Measurements from ENCODE around the gene ATG9B. TPM values are rescaled to one million over a fixed set of nuclear protein-coding genes. Genes with fewer than 3 reads are reported as not detected.

Gene ATG9B
- polyA plus RNA-seq, 2 of the 4 experiments (the other 2 are of a cell fraction), result 0.06 to 0.23 TPM

DNA sequence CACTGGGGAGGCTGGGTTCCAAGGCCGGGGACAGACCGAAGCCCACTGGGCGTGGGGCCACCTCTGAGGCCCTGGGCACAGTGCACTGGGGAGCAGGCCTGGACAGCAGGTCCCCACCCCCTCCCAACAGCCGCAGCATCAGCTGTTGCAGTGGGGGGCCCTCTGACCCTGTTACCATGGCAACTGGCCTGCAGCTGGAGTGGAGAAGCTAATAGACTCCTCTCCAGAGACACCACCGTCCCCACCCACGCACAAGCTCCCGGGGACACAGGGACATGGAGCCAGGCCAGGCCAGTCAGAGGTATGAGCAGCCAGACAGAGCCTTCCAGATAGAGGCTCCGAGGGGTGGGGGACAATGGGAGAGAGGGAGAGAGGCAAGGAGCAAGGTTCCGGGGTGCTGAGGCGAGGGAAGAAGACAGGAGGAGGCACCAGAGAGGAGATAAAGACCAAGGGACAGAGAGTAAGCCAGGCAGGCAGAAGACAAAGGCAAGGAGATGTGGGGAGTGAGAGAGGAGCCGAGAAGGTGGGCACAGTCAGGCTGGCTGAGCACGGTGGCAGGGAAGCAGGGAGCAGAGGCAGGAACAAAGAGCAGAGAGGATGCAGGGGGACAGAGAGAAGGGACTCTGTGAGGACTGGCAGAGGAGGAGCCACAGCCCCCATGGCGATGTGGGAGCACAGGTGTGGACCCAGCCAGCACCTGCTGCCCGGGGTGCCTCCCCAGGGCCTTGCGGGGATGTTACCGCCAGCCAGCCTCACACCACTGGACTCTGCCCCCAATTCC lies 52.9 kb downstream of the ATG9B start:
- ATAC-seq (no peak), FAIRE-seq (no peak), DNase-seq (ENCODE audit: low read depth in 1 of 2, low spot score in 1 of 2) (no peak)
- Histone ChIP-seq H3K4me3 (no peak overlapping the region), H3K9me3 (no peaks in the 10 kb centered on the region), H3K27ac (no peak overlapping the region), H3K4me2 (no peak overlapping the region), H3K4me1 (peaks cover 10% of the 10 kb centered on the region)
- POLR2A ChIA-PET, result no interaction called here
- CTCF ChIA-PET, result interaction anchor here (0.8 to 2.6 kb wide), 3 partner anchors 17 to 140 kb away, joined by 3 to 11 read pairs (median 3); no protein-coding TSS in a partner anchor
- no peak for TF ChIP-seq ELK1 (IDR thresholded peaks at IDR 0.05; ENCODE audit: low read depth, low read length)
- TF ChIP-seq MYC (IDR thresholded peaks at IDR 0.05; ENCODE audit: borderline replicate concordance, low read length), result no peak
- no peak for TF ChIP-seq RNF2 (IDR thresholded peaks at IDR 0.05; ENCODE audit: borderline replicate concordance, low read depth)
- TF ChIP-seq PHF8 (IDR thresholded peaks at IDR 0.05; ENCODE audit: borderline replicate concordance, low read depth), result no peak
- TF ChIP-seq HDAC2 (IDR thresholded peaks at IDR 0.05), result no peak
- TF ChIP-seq ZC3H11A (IDR thresholded peaks at IDR 0.05), result no peak
- TF ChIP-seq, protein P1, sequence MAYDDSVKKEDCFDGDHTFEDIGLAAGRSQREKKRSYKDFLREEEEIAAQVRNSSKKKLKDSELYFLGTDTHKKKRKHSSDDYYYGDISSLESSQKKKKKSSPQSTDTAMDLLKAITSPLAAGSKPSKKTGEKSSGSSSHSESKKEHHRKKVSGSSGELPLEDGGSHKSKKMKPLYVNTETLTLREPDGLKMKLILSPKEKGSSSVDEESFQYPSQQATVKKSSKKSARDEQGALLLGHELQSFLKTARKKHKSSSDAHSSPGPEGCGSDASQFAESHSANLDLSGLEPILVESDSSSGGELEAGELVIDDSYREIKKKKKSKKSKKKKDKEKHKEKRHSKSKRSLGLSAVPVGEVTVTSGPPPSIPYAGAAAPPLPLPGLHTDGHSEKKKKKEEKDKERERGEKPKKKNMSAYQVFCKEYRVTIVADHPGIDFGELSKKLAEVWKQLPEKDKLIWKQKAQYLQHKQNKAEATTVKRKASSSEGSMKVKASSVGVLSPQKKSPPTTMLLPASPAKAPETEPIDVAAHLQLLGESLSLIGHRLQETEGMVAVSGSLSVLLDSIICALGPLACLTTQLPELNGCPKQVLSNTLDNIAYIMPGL (CRISPR knock-in tag; IDR thresholded peaks at IDR 0.05; ENCODE audit: borderline replicate concordance), result no peak
- TF ChIP-seq, protein P2, sequence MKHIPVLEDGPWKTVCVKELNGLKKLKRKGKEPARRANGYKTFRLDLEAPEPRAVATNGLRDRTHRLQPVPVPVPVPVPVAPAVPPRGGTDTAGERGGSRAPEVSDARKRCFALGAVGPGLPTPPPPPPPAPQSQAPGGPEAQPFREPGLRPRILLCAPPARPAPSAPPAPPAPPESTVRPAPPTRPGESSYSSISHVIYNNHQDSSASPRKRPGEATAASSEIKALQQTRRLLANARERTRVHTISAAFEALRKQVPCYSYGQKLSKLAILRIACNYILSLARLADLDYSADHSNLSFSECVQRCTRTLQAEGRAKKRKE (CRISPR knock-in tag; IDR thresholded peaks at IDR 0.05; ENCODE audit: low read depth), result no peak
- no peak for TF ChIP-seq GATA3 (IDR thresholded peaks at IDR 0.05; ENCODE audit: borderline replicate concordance)
- TF ChIP-seq CHD4 (IDR thresholded peaks at IDR 0.05; ENCODE audit: borderline replicate concordance), result no peak
- WGBS (ENCODE audit: missing lambda C conversion rate), result 62% methylated on average over 11 of the region's 16 CpGs

- H3K4me2 ChIP-seq, result no peak overlapping the region
- H3K4me3 ChIP-seq, result no peak overlapping the region
- no peaks in the 10 kb centered on the region for H3K9me3 ChIP-seq
- ATAC-seq (no peak), FAIRE-seq (no peak), DNase-seq (ENCODE audit: low read depth in 1 of 2, low spot score in 1 of 2) (no peak)
- TF ChIP-seq EP300 (IDR thresholded peaks at IDR 0.05) (no peak), FOSB (CRISPR knock-in tag; IDR thresholded peaks at IDR 0.05) (no peak), NR3C1 (IDR thresholded peaks at IDR 0.05) (no peak), ZC3H11A (IDR thresholded peaks at IDR 0.05) (no peak), REST (IDR thresholded peaks at IDR 0.05) (no peak), SMC3 (IDR thresholded peaks at IDR 0.05) (no peak), POLR2A (IDR thresholded peaks at IDR 0.05; ENCODE audit: low read length) (no peak), NFE2L2 (conservative IDR thresholded peaks at IDR 0.05; ENCODE audit: low read length) (no peak), BHLHE40 (IDR thresholded peaks at IDR 0.05; ENCODE audit: low read depth, low read length) (no peak), SREBF2 (IDR thresholded peaks at IDR 0.05) (no peak), HOXB5 (CRISPR knock-in tag; IDR thresholded peaks at IDR 0.05) (no peak), HOXA7 (CRISPR knock-in tag; IDR thresholded peaks at IDR 0.05) (no peak), FOSL2 (IDR thresholded peaks at IDR 0.05) (no peak), FOSL2 (CRISPR knock-in tag; IDR thresholded peaks at IDR 0.05) (no peak), JUNB (IDR thresholded peaks at IDR 0.05) (no peak)
- TF ChIP-seq, protein P3, sequence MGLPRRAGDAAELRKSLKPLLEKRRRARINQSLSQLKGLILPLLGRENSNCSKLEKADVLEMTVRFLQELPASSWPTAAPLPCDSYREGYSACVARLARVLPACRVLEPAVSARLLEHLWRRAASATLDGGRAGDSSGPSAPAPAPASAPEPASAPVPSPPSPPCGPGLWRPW (IDR thresholded peaks at IDR 0.05), result no peak
- TF ChIP-seq, protein P4, sequence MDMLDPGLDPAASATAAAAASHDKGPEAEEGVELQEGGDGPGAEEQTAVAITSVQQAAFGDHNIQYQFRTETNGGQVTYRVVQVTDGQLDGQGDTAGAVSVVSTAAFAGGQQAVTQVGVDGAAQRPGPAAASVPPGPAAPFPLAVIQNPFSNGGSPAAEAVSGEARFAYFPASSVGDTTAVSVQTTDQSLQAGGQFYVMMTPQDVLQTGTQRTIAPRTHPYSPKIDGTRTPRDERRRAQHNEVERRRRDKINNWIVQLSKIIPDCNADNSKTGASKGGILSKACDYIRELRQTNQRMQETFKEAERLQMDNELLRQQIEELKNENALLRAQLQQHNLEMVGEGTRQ (IDR thresholded peaks at IDR 0.05), result no peak
- WGBS (ENCODE audit: missing lambda C conversion rate), result 50% methylated on average over 8 of the region's 11 CpGs
- H3K4me1 ChIP-seq, result peaks cover 2% of the 10 kb centered on the region
- ChIA-PET CTCF (interaction anchor here (0.6 to 2.6 kb wide), 5 partner anchors 18 to 141 kb away, joined by 3 to 11 read pairs (median 3); no protein-coding TSS in a partner anchor), POLR2A (no interaction called here)
- H3K27ac ChIP-seq, result no peak overlapping the region
Measured at GRCh38 chr7:150970424-150970823, 53.9 kb downstream of the ATG9B start.

Data from A549 (cell line).